Muscle of leg (tissue), 11 donors: ENCODE measurements around the gene GCGR. TPM values are rescaled to one million over a fixed set of nuclear protein-coding genes. Genes with fewer than 3 reads are reported as not detected.

Experiments
- DNase-seq: peaks from one replicate; pipeline ENCODE4 v3.0.0; 2013
- H3K27ac ChIP-seq: one replicate; pipeline ENCODE4 v1.5.1; 2013; ENCODE audit warnings: mild to moderate bottlenecking, low read length, control low read depth
- H3K27me3 ChIP-seq: one replicate; pipeline ENCODE4 v1.6.1; 2013; ENCODE audit warnings: low read length; ENCODE audit not compliant: control insufficient read depth, insufficient read depth
- H3K36me3 ChIP-seq: one replicate; pipeline ENCODE4 v1.6.1; 2013; ENCODE audit warnings: low read length; ENCODE audit not compliant: control insufficient read depth, insufficient read depth
- H3K4me1 ChIP-seq: one replicate; pipeline ENCODE4 v1.6.1; 2013; ENCODE audit warnings: low read length; ENCODE audit not compliant: control insufficient read depth, insufficient read depth
- H3K4me3 ChIP-seq: one replicate; pipeline ENCODE4 v1.5.1; 2013; ENCODE audit warnings: low read length, control low read depth
- H3K9me3 ChIP-seq: replicated peaks from 2 replicates; pipeline ENCODE4 v1.6.1; 2013; ENCODE audit warnings: low read depth, low read length; ENCODE audit not compliant: control insufficient read depth
- WGBS: methylation state at CpG from one replicate; pipeline ENCODE4 v1.1.5; 2013; ENCODE audit warnings: missing lambda C conversion rate; ENCODE audit not compliant: insufficient coverage; 5-methylcytosine and 5-hydroxymethylcytosine counted together
- polyA plus RNA-seq, 8 donors: library from polyadenylated mRNA; unstranded; fragments of 120-200 nt; gene quantifications; one replicate each; pipeline versions ENCODE4 v1.2.1 to v1.2.3, GENCODE V29; 2013; ENCODE audit warnings: inconsistent platforms in 1 of 8, low replicate concordance in 1 of 8; ENCODE audit not compliant: insufficient read length in 8 of 8, insufficient read depth in 1 of 8
- total RNA-seq: library from RNA; stranded (reverse); fragments of 120-200 nt; gene quantifications from one replicate; pipeline ENCODE4 v1.2.4, GENCODE V29; 2013

GCGR gene
- total and polyA plus RNA-seq, 9 donors, result 0.10 to 0.21 (median 0.18) TPM; not detected in 5

DNA sequence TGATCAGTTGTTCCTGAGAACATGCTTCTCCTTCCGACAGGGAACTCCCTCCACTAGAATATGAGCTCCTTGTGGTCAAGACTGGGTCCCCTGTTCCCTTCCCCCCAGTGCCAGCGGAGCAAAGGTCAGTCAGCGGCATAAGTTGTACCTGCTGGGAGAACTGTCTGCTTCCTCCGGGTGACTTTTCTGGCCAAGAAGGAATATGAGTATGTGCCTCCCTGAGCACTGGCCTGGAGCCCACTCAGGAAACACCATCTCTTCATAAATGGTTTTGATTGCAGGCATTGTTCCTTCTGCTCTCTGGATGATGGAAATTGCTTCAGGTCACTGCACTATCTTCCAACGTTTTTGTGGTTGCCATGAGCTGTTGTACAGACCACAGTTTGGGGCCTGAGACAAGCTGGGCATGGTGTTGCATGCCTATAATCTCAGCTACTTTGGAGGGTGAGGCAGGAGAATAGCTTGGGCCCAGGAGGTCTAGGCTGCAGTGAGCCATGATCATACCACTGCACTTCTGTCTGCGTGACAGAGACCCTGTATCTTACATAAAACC is 59.2 kb downstream of the GCGR start:
- H3K27me3 ChIP-seq, result no peaks in the 10 kb centered on the region
- no peak for DNase-seq
- H3K4me1 ChIP-seq, result peaks cover 59% of the 10 kb centered on the region
- 76% methylated on average over 4 of the region's 6 CpGs for WGBS
- H3K4me3 ChIP-seq, result no peak overlapping the region
- no peak overlapping the region for H3K27ac ChIP-seq
- H3K9me3 ChIP-seq, result no peaks in the 10 kb centered on the region
- H3K36me3 ChIP-seq, result peaks cover 60% of the 10 kb centered on the region

Other genes with a start within 250 kb of the GCGR start
- 31.9 TPM for gene NPLOC4, start 167.0 kb upstream of the GCGR start, total RNA-seq
- gene NPLOC4, start 167.0 kb upstream of the GCGR start, polyA plus RNA-seq, result 10 to 100 TPM; 47.4 to 66.2 (median 50.4) TPM
- gene TSPAN10, start 167.0 kb upstream of the GCGR start, total RNA-seq, result 0.53 TPM
- 1 to 10 TPM in 5 of 8 donors, under 1 TPM in 3; 0.68 to 1.7 (median 1.2) TPM for gene TSPAN10, start 167.0 kb upstream of the GCGR start, polyA plus RNA-seq
- gene PDE6G, start 147.6 kb upstream of the GCGR start, total RNA-seq, result 2.6 TPM
- gene PDE6G, start 147.6 kb upstream of the GCGR start, polyA plus RNA-seq, result 1 to 10 TPM; 1.9 to 5.8 (median 3.7) TPM
- gene OXLD1, start 137.5 kb upstream of the GCGR start, total RNA-seq, result 21.8 TPM
- gene OXLD1, start 137.5 kb upstream of the GCGR start, polyA plus RNA-seq, result 10 to 100 TPM in 7 of 8 donors, 1 to 10 TPM in 1; 9.9 to 15.6 (median 11.4) TPM
- gene CCDC137, start 137.4 kb upstream of the GCGR start, total RNA-seq, result 9.1 TPM
- gene CCDC137, start 137.4 kb upstream of the GCGR start, polyA plus RNA-seq, result 10 to 100 TPM; 13.9 to 18.0 (median 15.6) TPM
- 32.9 TPM for gene ARL16, start 120.4 kb upstream of the GCGR start, total RNA-seq
- 10 to 100 TPM; 25.1 to 36.8 (median 31.1) TPM for gene ARL16, start 120.4 kb upstream of the GCGR start, polyA plus RNA-seq
- 32.0 TPM for gene HGS, start 120.1 kb upstream of the GCGR start, total RNA-seq
- 10 to 100 TPM; 41.0 to 64.8 (median 47.5) TPM for gene HGS, start 120.1 kb upstream of the GCGR start, polyA plus RNA-seq
- gene MRPL12, start 100.8 kb upstream of the GCGR start, total RNA-seq, result 10.2 TPM
- 10 to 100 TPM; 49.7 to 65.8 (median 58.8) TPM for gene MRPL12, start 100.8 kb upstream of the GCGR start, polyA plus RNA-seq
- 4.3 TPM for gene SLC25A10, start 91.9 kb upstream of the GCGR start, total RNA-seq
- gene SLC25A10, start 91.9 kb upstream of the GCGR start, polyA plus RNA-seq, result 1 to 10 TPM; 3.3 to 5.3 (median 4.2) TPM
- gene MCRIP1, start 29.1 kb downstream of the GCGR start, total RNA-seq, result 113 TPM
- 100 to 1,000 TPM; 123 to 147 (median 134) TPM for gene MCRIP1, start 29.1 kb downstream of the GCGR start, polyA plus RNA-seq
- 43.4 TPM for gene PPP1R27, start 30.9 kb downstream of the GCGR start, total RNA-seq
- gene PPP1R27, start 30.9 kb downstream of the GCGR start, polyA plus RNA-seq, result 10 to 100 TPM; 14.6 to 57.4 (median 28.8) TPM
- gene P4HB, start 56.4 kb downstream of the GCGR start, total RNA-seq, result 385 TPM
- 100 to 1,000 TPM; 383 to 577 (median 450) TPM for gene P4HB, start 56.4 kb downstream of the GCGR start, polyA plus RNA-seq
- gene ARHGDIA, start 67.2 kb downstream of the GCGR start, total RNA-seq, result 86.0 TPM
- 100 to 1,000 TPM; 145 to 236 (median 190) TPM for gene ARHGDIA, start 67.2 kb downstream of the GCGR start, polyA plus RNA-seq
- 72.6 TPM for gene ALYREF, start 87.4 kb downstream of the GCGR start, total RNA-seq
- gene ALYREF, start 87.4 kb downstream of the GCGR start, polyA plus RNA-seq, result 10 to 100 TPM; 56.0 to 80.0 (median 70.8) TPM
- gene ANAPC11, start 87.6 kb downstream of the GCGR start, total RNA-seq, result 113 TPM
- gene ANAPC11, start 87.6 kb downstream of the GCGR start, polyA plus RNA-seq, result 100 to 1,000 TPM; 104 to 140 (median 113) TPM
- 2.0 TPM for gene NPB, start 98.1 kb downstream of the GCGR start, total RNA-seq
- under 1 TPM; 0.22 to 0.82 (median 0.66) TPM for gene NPB, start 98.1 kb downstream of the GCGR start, polyA plus RNA-seq
- gene PCYT2, start 107.2 kb downstream of the GCGR start, total RNA-seq, result 9.0 TPM
- gene PCYT2, start 107.2 kb downstream of the GCGR start, polyA plus RNA-seq, result 10 to 100 TPM in 6 of 8 donors, 1 to 10 TPM in 2; 9.4 to 12.6 (median 11.2) TPM
- 6.0 TPM for gene SIRT7, start 114.0 kb downstream of the GCGR start, total RNA-seq
- gene SIRT7, start 114.0 kb downstream of the GCGR start, polyA plus RNA-seq, result 1 to 10 TPM; 6.5 to 9.7 (median 8.4) TPM
- gene MAFG, start 123.6 kb downstream of the GCGR start, total RNA-seq, result 8.2 TPM
- 10 to 100 TPM; 11.7 to 18.1 (median 16.7) TPM for gene MAFG, start 123.6 kb downstream of the GCGR start, polyA plus RNA-seq
- 78.9 TPM for gene PYCR1, start 133.2 kb downstream of the GCGR start, total RNA-seq
- 100 to 1,000 TPM in 2 of 8 donors, 10 to 100 TPM in 6; 58.4 to 107 (median 80.3) TPM for gene PYCR1, start 133.2 kb downstream of the GCGR start, polyA plus RNA-seq
- 24.1 TPM for gene MYADML2, start 143.1 kb downstream of the GCGR start, total RNA-seq
- 10 to 100 TPM; 11.3 to 23.1 (median 20.0) TPM for gene MYADML2, start 143.1 kb downstream of the GCGR start, polyA plus RNA-seq
- gene NOTUM, start 157.0 kb downstream of the GCGR start, total RNA-seq, result 4.1 TPM
- 1 to 10 TPM; 2.8 to 7.6 (median 3.3) TPM for gene NOTUM, start 157.0 kb downstream of the GCGR start, polyA plus RNA-seq
- gene ASPSCR1, start 173.5 kb downstream of the GCGR start, total RNA-seq, result 28.7 TPM
- gene ASPSCR1, start 173.5 kb downstream of the GCGR start, polyA plus RNA-seq, result 10 to 100 TPM; 22.5 to 35.9 (median 26.6) TPM
- 44.8 TPM for gene CENPX, start 218.7 kb downstream of the GCGR start, total RNA-seq
- gene CENPX, start 218.7 kb downstream of the GCGR start, polyA plus RNA-seq, result 10 to 100 TPM; 33.4 to 41.0 (median 38.4) TPM
- gene LRRC45, start 219.2 kb downstream of the GCGR start, total RNA-seq, result 9.1 TPM
- 10 to 100 TPM in 4 of 8 donors, 1 to 10 TPM in 4; 8.4 to 12.3 (median 10.3) TPM for gene LRRC45, start 219.2 kb downstream of the GCGR start, polyA plus RNA-seq
- 11.2 TPM for gene RAC3, start 227.5 kb downstream of the GCGR start, total RNA-seq
- gene RAC3, start 227.5 kb downstream of the GCGR start, polyA plus RNA-seq, result 10 to 100 TPM in 5 of 8 donors, 1 to 10 TPM in 3; 7.2 to 15.3 (median 11.1) TPM
- gene DCXR, start 233.5 kb downstream of the GCGR start, total RNA-seq, result 36.0 TPM
- 10 to 100 TPM; 30.0 to 44.6 (median 39.2) TPM for gene DCXR, start 233.5 kb downstream of the GCGR start, polyA plus RNA-seq
- 21.6 TPM for gene RFNG, start 247.7 kb downstream of the GCGR start, total RNA-seq
- 10 to 100 TPM; 25.3 to 47.1 (median 31.7) TPM for gene RFNG, start 247.7 kb downstream of the GCGR start, polyA plus RNA-seq
- 69.6 TPM for gene GPS1, start 247.7 kb downstream of the GCGR start, total RNA-seq
- gene GPS1, start 247.7 kb downstream of the GCGR start, polyA plus RNA-seq, result 10 to 100 TPM; 68.1 to 87.7 (median 76.7) TPM